Astrocyte (in vitro differentiated cells and primary cell): ENCODE measurements around the gene PRKCB.

Experiments
- CTCF ChIP-seq: IDR thresholded peaks from 2 replicates; pipeline ENCODE4 v1.5.1; 2011; ENCODE audit warnings: low read depth, mild to moderate bottlenecking, inconsistent platforms, low read length, moderate library complexity; ENCODE audit not compliant: insufficient read depth
- EZH2 ChIP-seq: IDR thresholded peaks from 2 replicates; pipeline ENCODE4 v1.6.1; 2012; ENCODE audit warnings: mild to moderate bottlenecking, low read length, inconsistent platforms; ENCODE audit not compliant: insufficient read depth

- TF ChIP-seq CTCF (no peak), EZH2 (no peak)
Observed at GRCh38 chr16:24053099-24053946, 217.5 kb downstream of the PRKCB start.
